Neural progenitor cell (in vitro differentiated cells): Measurements from ENCODE around the gene IQSEC2. TPM values are rescaled to one million over a fixed set of nuclear protein-coding genes. Genes with fewer than 3 reads are reported as not detected.

Experiments
- DNase-seq: peaks from one replicate; pipeline ENCODE4 v3.0.0-alpha.2; 2016; ENCODE audit warnings: low spot score
- H2AFZ ChIP-seq: fragments of 200-600 bp; sonication (generic); replicated peaks from 2 replicates; pipeline ENCODE4 v1.6.1; 2016; ENCODE audit warnings: antibody characterized with exemption
- H3F3A ChIP-seq: fragments of 200-600 bp; sonication (generic); 2 replicates; pipeline ENCODE4 v1.6.1; 2016; ENCODE audit warnings: antibody characterized with exemption, low read depth
- H3K27ac ChIP-seq: fragments of 200-600 bp; sonication (generic); 2 replicates; pipeline ENCODE4 v1.5.1; 2016; ENCODE audit warnings: mild to moderate bottlenecking
- H3K27me3 ChIP-seq: fragments of 200-600 bp; sonication (generic); 2 replicates; pipeline ENCODE4 v1.6.1; 2016; ENCODE audit warnings: mild to moderate bottlenecking, moderate library complexity
- H3K36me3 ChIP-seq: fragments of 200-600 bp; sonication (generic); 2 replicates; pipeline ENCODE4 v1.5.1; 2016
- H3K4me1 ChIP-seq: fragments of 200-600 bp; sonication (generic); 2 replicates; pipeline ENCODE4 v1.6.1; 2016; ENCODE audit warnings: mixed run types
- H3K4me2 ChIP-seq: fragments of 200-600 bp; sonication (generic); 2 replicates; pipeline ENCODE4 v1.6.1; 2016
- H3K4me3 ChIP-seq: fragments of 200-600 bp; sonication (generic); 2 replicates; pipeline ENCODE4 v1.5.1; 2016
- H3K79me2 ChIP-seq: fragments of 200-600 bp; sonication (generic); 2 replicates; pipeline ENCODE4 v1.6.1; 2016; ENCODE audit warnings: low read depth
- H3K9ac ChIP-seq: fragments of 200-600 bp; sonication (generic); 2 replicates; pipeline ENCODE4 v1.6.1; 2016
- H3K9me3 ChIP-seq: fragments of 200-600 bp; sonication (generic); 2 replicates; pipeline ENCODE4 v1.5.1; 2016; ENCODE audit warnings: low read depth
- H4K20me1 ChIP-seq: fragments of 200-600 bp; sonication (generic); 2 replicates; pipeline ENCODE4 v1.6.1; 2016; ENCODE audit warnings: low read depth
- H3K27ac Mint-ChIP-seq: 3 replicates; pipeline ENCODE4 v1.8.0; 2021; ENCODE audit warnings: mixed read lengths
- H3K27me3 Mint-ChIP-seq: 2 replicates; pipeline ENCODE4 v1.8.0; 2022; ENCODE audit warnings: low read depth, mild to moderate bottlenecking, inconsistent platforms, moderate library complexity, mixed read lengths; ENCODE audit not compliant: insufficient read depth
- H3K36me3 Mint-ChIP-seq: 3 replicates; pipeline ENCODE4 v1.8.0; 2021; ENCODE audit warnings: mixed read lengths
- H3K4me1 Mint-ChIP-seq: 3 replicates; pipeline ENCODE4 v1.8.0; 2021; ENCODE audit warnings: mixed read lengths
- H3K4me3 Mint-ChIP-seq: 3 replicates; pipeline ENCODE4 v1.8.0; 2021; ENCODE audit warnings: mild to moderate bottlenecking, moderate library complexity, mixed read lengths
- H3K9me3 Mint-ChIP-seq: 3 replicates; pipeline ENCODE4 v1.8.0; 2020; ENCODE audit warnings: mixed read lengths
- CTCF ChIP-seq: fragments of 200-600 bp; sonication (generic); IDR thresholded peaks from 2 replicates; pipeline ENCODE4 v1.5.1; 2017; ENCODE audit warnings: antibody characterized with exemption, mild to moderate bottlenecking
- EZH2 ChIP-seq: fragments of 200-600 bp; sonication (generic); IDR thresholded peaks from 2 replicates; pipeline ENCODE4 v1.6.1; 2017; ENCODE audit warnings: antibody characterized with exemption, mild to moderate bottlenecking, moderate library complexity
- EZH2phosphoT487 ChIP-seq: fragments of 200-600 bp; sonication (generic); IDR thresholded peaks from 2 replicates; pipeline ENCODE4 v1.6.1; 2017; ENCODE audit warnings: antibody characterized with exemption
- total RNA-seq: library from RNA; depleted of rRNA; stranded (reverse); fragments of >200 nt; gene quantifications from 2 replicates; pipeline ENCODE4 v1.2.3, GENCODE V29; 2015; ENCODE audit warnings: low replicate concordance

IQSEC2 gene
- total RNA-seq, 1 donor from 2014 or later = 3.5 TPM

GRCh38 chrX:53316860-53317237, 35.5 kb upstream of the IQSEC2 start:
- no peaks in the 10 kb centered on the region for H3K79me2 ChIP-seq
- Mint-ChIP-seq H3K9me3 (peaks cover 19% of the 10 kb centered on the region), H3K27ac (no peak overlapping the region), H3K36me3 (no peaks in the 10 kb centered on the region), H3K4me3 (no peak overlapping the region), H3K27me3 (peaks cover 21% of the 10 kb centered on the region), H3K4me1 (peaks cover 19% of the 10 kb centered on the region)
- TF ChIP-seq EZH2phosphoT487 (no peak), EZH2 (no peak), CTCF (no peak)
- H3F3A ChIP-seq = no peaks in the 10 kb centered on the region
- H3K4me3 ChIP-seq = no peak overlapping the region
- no peak overlapping the region for H3K4me2 ChIP-seq
- H4K20me1 ChIP-seq = no peaks in the 10 kb centered on the region
- no peak overlapping the region for H3K9ac ChIP-seq
- DNase-seq = no peak
- H3K4me1 ChIP-seq = no peaks in the 10 kb centered on the region
- no peak overlapping the region for H3K27ac ChIP-seq
- peaks cover 44% of the 10 kb centered on the region for H3K27me3 ChIP-seq
- no peaks in the 10 kb centered on the region for H3K36me3 ChIP-seq
- H3K9me3 ChIP-seq = no peaks in the 10 kb centered on the region
- no peak overlapping the region for H2AFZ ChIP-seq

- H3K4me1 Mint-ChIP-seq = peaks cover 17% of the 10 kb centered on the region
- Histone ChIP-seq H3K27me3 (peaks cover 38% of the 10 kb centered on the region), H3K27ac (no peak overlapping the region), H3K36me3 (no peaks in the 10 kb centered on the region), H3F3A (no peaks in the 10 kb centered on the region), H4K20me1 (no peaks in the 10 kb centered on the region), H3K4me3 (no peak overlapping the region), H2AFZ (no peak overlapping the region), H3K79me2 (no peaks in the 10 kb centered on the region), H3K9ac (no peak overlapping the region), H3K4me2 (no peak overlapping the region), H3K4me1 (no peaks in the 10 kb centered on the region), H3K9me3 (no peaks in the 10 kb centered on the region)
- H3K36me3 Mint-ChIP-seq = no peaks in the 10 kb centered on the region
- no peak overlapping the region for H3K27ac Mint-ChIP-seq
- peaks cover 17% of the 10 kb centered on the region for H3K27me3 Mint-ChIP-seq
- TF ChIP-seq EZH2 (no peak), CTCF (no peak), EZH2phosphoT487 (no peak)
- DNase-seq = no peak
- H3K4me3 Mint-ChIP-seq = no peak overlapping the region
- peaks cover 19% of the 10 kb centered on the region for H3K9me3 Mint-ChIP-seq
These were observed 34.9 kb upstream of the IQSEC2 start for GRCh38 chrX:53316111-53316859.

- H3K27ac ChIP-seq = no peak overlapping the region
- no peak overlapping the region for H3K4me3 Mint-ChIP-seq
These were observed 32.3 kb upstream of the IQSEC2 start for GRCh38 chrX:53313728-53314105.

More at GRCh38 chrX:53313728-53314105, 32.3 kb upstream of the IQSEC2 start:
- Mint-ChIP-seq H3K36me3 (no peaks in the 10 kb centered on the region), H3K4me1 (peaks cover 10% of the 10 kb centered on the region), H3K27me3 (peaks cover 5% of the 10 kb centered on the region), H3K9me3 (peaks cover 13% of the 10 kb centered on the region), H3K27ac (no peak overlapping the region)
- H3K4me2 ChIP-seq = no peak overlapping the region
- no peaks in the 10 kb centered on the region for H3K4me1 ChIP-seq
- no peaks in the 10 kb centered on the region for H3K36me3 ChIP-seq
- H3K4me3 ChIP-seq = no peak overlapping the region
- H2AFZ ChIP-seq = no peak overlapping the region
- peaks cover 13% of the 10 kb centered on the region for H3K27me3 ChIP-seq
- no peaks in the 10 kb centered on the region for H3K79me2 ChIP-seq
- no peaks in the 10 kb centered on the region for H4K20me1 ChIP-seq
- TF ChIP-seq EZH2 (no peak), EZH2phosphoT487 (no peak), CTCF (no peak)
- no peaks in the 10 kb centered on the region for H3K9me3 ChIP-seq
- no peak for DNase-seq
- no peaks in the 10 kb centered on the region for H3F3A ChIP-seq
- no peak overlapping the region for H3K9ac ChIP-seq
